CD4-positive, CD25-positive, alpha-beta regulatory T cell (primary cell): ENCODE measurements around the gene MUC5AC. TPM values are rescaled to one million over a fixed set of nuclear protein-coding genes. Genes with fewer than 3 reads are reported as not detected.
"Not testable (repeated sequence)": the region's sequence is repeated elsewhere in the genome, so short reads cannot be mapped to it uniquely, and the experiment has no call there.

ENCODE experiments used
- ATAC-seq, 2 donors: fragments of 150-1000 bp; cut with Tn5 transposase; one replicate each; pipeline ENCODE4 v1.10.0; 2021; ENCODE audit warnings: low read depth in 2 of 2, moderate number of reproducible peaks in 2 of 2, moderate library complexity in 1 of 2
- DNase-seq, 3 donors: peaks; one replicate each; pipeline versions ENCODE4 v3.0.0 to v3.0.0-alpha.2; 2012 to 2022; ENCODE audit warnings: mixed read lengths in 1 of 3
- H3K27ac ChIP-seq: one replicate; pipeline ENCODE4 v1.7.0; 2013; ENCODE audit warnings: mild to moderate bottlenecking, low read length; ENCODE audit not compliant: insufficient read depth, poor library complexity, severe bottlenecking
- H3K27me3 ChIP-seq: one replicate; pipeline ENCODE4 v1.7.0; 2013; ENCODE audit warnings: low read length; ENCODE audit not compliant: control insufficient read depth, insufficient read depth
- H3K36me3 ChIP-seq: one replicate; pipeline ENCODE4 v1.7.0; 2013; ENCODE audit warnings: mild to moderate bottlenecking, low read length, moderate library complexity; ENCODE audit not compliant: control insufficient read depth, insufficient read depth
- H3K4me1 ChIP-seq: 2 replicates; pipeline ENCODE4 v1.7.0; 2013; ENCODE audit warnings: mild to moderate bottlenecking, low read length; ENCODE audit not compliant: insufficient read depth, control insufficient read depth, poor library complexity, severe bottlenecking
- H3K4me3 ChIP-seq: one replicate; pipeline ENCODE4 v1.7.0; 2013; ENCODE audit warnings: low read depth, mild to moderate bottlenecking, low read length, moderate library complexity
- H3K9me3 ChIP-seq, 2 experiments: 1 replicate in 1 of 2; 2 replicates in 1 of 2; pipeline ENCODE4 v1.7.0; 2013; ENCODE audit warnings: low read length in 2 of 2, mild to moderate bottlenecking in 1 of 2, moderate library complexity in 1 of 2; ENCODE audit not compliant: control insufficient read depth in 2 of 2
- H3K27ac Mint-ChIP-seq, 3 donors: one replicate each; pipeline ENCODE4 v1.8.0; 2020 to 2022; ENCODE audit warnings: mild to moderate bottlenecking in 3 of 3, mixed read lengths in 3 of 3, moderate library complexity in 2 of 3
- H3K27me3 Mint-ChIP-seq: one replicate; pipeline ENCODE4 v1.8.0; 2022; ENCODE audit warnings: mild to moderate bottlenecking, mixed read lengths
- H3K36me3 Mint-ChIP-seq: one replicate; pipeline ENCODE4 v1.8.0; 2020; ENCODE audit warnings: mixed read lengths
- H3K4me1 Mint-ChIP-seq, 4 donors: one replicate each; pipeline ENCODE4 v1.8.0; 2020 to 2022; ENCODE audit warnings: mixed read lengths in 4 of 4, mild to moderate bottlenecking in 1 of 4
- H3K4me3 Mint-ChIP-seq, 4 donors: one replicate each; pipeline ENCODE4 v1.8.0; 2020 to 2022; ENCODE audit warnings: mild to moderate bottlenecking in 4 of 4, mixed read lengths in 4 of 4, moderate library complexity in 3 of 4
- H3K9me3 Mint-ChIP-seq, 7 donors: one replicate each; pipeline ENCODE4 v1.8.0; 2020 to 2022; ENCODE audit warnings: mixed read lengths in 7 of 7, mild to moderate bottlenecking in 3 of 7, moderate library complexity in 2 of 7
- polyA plus RNA-seq, 4 donors: library from polyadenylated mRNA; unstranded; fragments of 300-500 nt; fragmentation: Illumina TruSeq; gene quantifications; one replicate each; pipeline ENCODE4 v1.2.3, GENCODE V29; 2021
- total RNA-seq: library from RNA; stranded (reverse); gene quantifications from one replicate; pipeline ENCODE4 v1.2.3, GENCODE V29; 2022

MUC5AC gene
- total and polyA plus RNA-seq, 5 donors from 2014 or later, result not detected

DNA sequence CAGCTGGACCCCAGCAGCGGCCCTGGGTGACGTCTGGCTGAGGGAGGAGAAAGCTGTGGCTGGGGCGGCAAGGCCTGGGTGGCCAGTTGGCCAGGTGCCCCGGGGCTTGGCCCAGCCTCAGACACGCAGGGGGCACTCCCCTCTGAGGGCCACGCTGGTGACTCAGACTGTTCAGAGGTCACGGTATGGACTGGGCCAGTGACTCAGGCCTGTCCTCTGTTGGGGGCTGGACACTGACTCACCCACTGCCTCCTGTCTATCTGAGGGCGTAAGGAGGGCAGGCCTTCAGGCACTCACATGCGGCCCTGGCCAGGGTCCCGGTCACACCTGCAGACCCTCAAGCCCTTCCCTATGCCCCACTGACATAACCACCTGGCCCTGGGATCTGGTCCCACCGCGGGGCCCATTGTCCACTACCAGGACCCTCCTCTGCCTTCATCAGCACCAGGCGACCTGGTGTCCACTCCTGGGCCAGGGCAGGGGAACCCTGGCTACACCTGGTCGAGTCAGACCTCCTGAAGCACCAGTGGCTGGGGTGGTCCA, 3.7 kb upstream of the MUC5AC start:
- DNase-seq, result no peak

DNA sequence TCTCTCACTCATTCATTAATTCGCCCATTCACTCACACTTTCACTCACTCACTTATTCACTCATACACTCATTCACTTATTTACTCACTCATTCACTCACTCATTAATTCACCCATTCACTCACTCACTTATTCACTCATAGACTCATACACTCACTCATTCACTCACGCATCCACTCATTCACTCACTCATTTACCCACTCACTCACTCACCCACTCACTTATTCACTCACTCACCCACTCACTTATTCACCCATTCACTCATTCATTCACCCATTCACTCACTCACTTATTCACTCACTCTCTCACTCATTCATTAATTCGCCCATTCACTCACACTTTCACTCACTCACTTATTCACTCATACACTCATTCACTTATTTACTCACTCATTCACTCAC, 3.1 kb upstream of the MUC5AC start:
- H3K4me3 ChIP-seq, H3K27me3 ChIP-seq, H3K9me3 ChIP-seq, H3K4me1 ChIP-seq, H3K27me3 Mint-ChIP-seq, H3K27ac ChIP-seq, H3K36me3 ChIP-seq, H3K27ac Mint-ChIP-seq, H3K4me3 Mint-ChIP-seq, DNase-seq, ATAC-seq, H3K4me1 Mint-ChIP-seq, H3K9me3 Mint-ChIP-seq, H3K36me3 Mint-ChIP-seq: not testable (repeated sequence)

More for the DNA sequence above, 3.7 kb upstream of the MUC5AC start:
- H3K4me1 Mint-ChIP-seq, result peaks cover 0 to 4% (median 0%) of the 10 kb centered on the region in 4 donors
- Histone ChIP-seq H3K4me1 (no peaks in the 10 kb centered on the region), H3K27ac (no peak overlapping the region), H3K36me3 (no peaks in the 10 kb centered on the region), H3K27me3 (no peaks in the 10 kb centered on the region), H3K4me3 (no peak overlapping the region), H3K9me3 (no peaks in the 10 kb centered on the region)
- no peaks in the 10 kb centered on the region for H3K27me3 Mint-ChIP-seq
- H3K9me3 Mint-ChIP-seq, result no peaks in the 10 kb centered on the region
- no peak overlapping the region for H3K4me3 Mint-ChIP-seq
- ATAC-seq, result no peak
- H3K36me3 Mint-ChIP-seq, result no peaks in the 10 kb centered on the region
- H3K27ac Mint-ChIP-seq, result no peak overlapping the region

DNA sequence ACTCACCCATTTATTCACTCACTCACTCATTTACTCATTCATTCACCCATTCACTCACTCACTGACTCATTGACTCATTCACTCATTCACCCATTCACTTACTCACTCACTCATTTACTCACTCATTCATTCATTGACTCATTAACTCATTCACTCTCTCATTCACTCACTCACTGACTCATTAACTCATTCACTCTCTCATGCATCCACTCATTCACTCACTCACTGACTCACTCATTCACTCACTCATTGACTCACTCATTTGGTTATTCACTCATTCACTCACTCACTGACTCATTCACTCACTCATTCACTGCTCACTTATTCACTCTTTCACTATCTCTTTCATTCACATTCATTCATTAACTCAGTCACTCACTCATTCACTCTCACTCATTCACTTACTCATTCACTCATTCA, 2.5 kb upstream of the MUC5AC start:
- no peaks in the 10 kb centered on the region for H3K9me3 ChIP-seq
- no peaks in the 10 kb centered on the region for H3K36me3 Mint-ChIP-seq
- peaks cover 0 to 4% (median 0%) of the 10 kb centered on the region in 4 donors for H3K4me1 Mint-ChIP-seq
- DNase-seq, result no peak
- no peaks in the 10 kb centered on the region for H3K36me3 ChIP-seq
- no peaks in the 10 kb centered on the region for H3K4me1 ChIP-seq
- H3K27ac Mint-ChIP-seq, result no peak overlapping the region
- H3K27me3 ChIP-seq, result no peaks in the 10 kb centered on the region
- H3K4me3 ChIP-seq, result no peak overlapping the region
- H3K4me3 Mint-ChIP-seq, result no peak overlapping the region
- H3K27me3 Mint-ChIP-seq, result no peaks in the 10 kb centered on the region
- no peaks in the 10 kb centered on the region for H3K9me3 Mint-ChIP-seq
- no peak overlapping the region for H3K27ac ChIP-seq
- ATAC-seq, result no peak

DNA sequence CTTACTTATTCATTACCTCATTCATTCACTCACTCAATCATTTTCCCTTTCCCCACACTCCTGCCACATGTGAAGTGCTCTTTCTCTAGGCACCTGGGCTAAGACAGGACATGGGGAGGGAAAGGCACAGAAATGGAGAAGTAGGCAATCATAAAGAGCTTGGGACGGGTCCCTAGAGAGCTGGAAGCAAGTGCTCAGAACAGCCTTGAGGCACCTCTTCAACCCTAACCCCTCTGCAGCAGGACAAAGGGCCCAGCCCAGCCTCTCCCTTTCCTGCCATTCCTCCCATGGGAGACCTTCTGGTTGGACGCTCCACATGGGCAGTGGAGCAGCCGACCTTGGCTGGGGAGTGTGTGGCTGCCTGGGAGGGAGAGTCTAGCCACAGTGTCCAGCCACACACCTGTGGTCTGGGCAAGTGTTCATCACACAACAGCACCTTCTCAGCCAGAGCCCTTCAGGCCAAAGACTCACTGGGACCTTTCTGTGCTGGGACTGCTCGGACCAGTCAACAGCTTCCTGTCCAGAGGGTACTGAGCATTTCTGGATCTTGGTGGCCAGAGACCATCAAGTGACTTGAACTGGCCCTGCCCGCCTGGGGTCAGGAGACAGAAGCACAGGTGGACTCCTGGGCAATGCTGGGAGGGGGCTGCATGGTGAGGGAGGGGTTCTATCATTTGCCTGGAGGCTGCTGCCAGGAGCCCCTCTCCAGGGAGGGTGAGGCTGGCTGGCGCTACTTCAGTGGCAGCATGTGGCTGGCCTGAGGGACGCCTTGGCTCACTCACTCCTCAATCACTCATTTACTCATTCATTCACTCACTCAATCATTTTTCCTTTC, 1.0 kb upstream of the MUC5AC start:
- Histone ChIP-seq H3K36me3 (no peaks in the 10 kb centered on the region), H3K4me1 (no peaks in the 10 kb centered on the region), H3K27ac (no peak overlapping the region), H3K4me3 (no peak overlapping the region), H3K27me3 (no peaks in the 10 kb centered on the region), H3K9me3 (no peaks in the 10 kb centered on the region)
- H3K27ac Mint-ChIP-seq, result no peak overlapping the region
- ATAC-seq (no peak), DNase-seq (no peak)
- no peaks in the 10 kb centered on the region for H3K27me3 Mint-ChIP-seq
- H3K9me3 Mint-ChIP-seq, result no peaks in the 10 kb centered on the region
- no peaks in the 10 kb centered on the region for H3K36me3 Mint-ChIP-seq
- H3K4me1 Mint-ChIP-seq, result no peaks in the 10 kb centered on the region
- H3K4me3 Mint-ChIP-seq, result no peak overlapping the region

- Histone ChIP-seq H3K9me3 (no peaks in the 10 kb centered on the region), H3K4me1 (no peaks in the 10 kb centered on the region), H3K36me3 (no peaks in the 10 kb centered on the region), H3K4me3 (no peak overlapping the region), H3K27ac (no peak overlapping the region), H3K27me3 (no peaks in the 10 kb centered on the region)
- no peak for DNase-seq
- no peak for ATAC-seq
- Mint-ChIP-seq H3K9me3 (no peaks in the 10 kb centered on the region), H3K36me3 (no peaks in the 10 kb centered on the region), H3K4me1 (no peaks in the 10 kb centered on the region), H3K27me3 (no peaks in the 10 kb centered on the region), H3K4me3 (no peak overlapping the region), H3K27ac (no peak overlapping the region)
Observed at GRCh38 chr11:1157341-1157644, 460 bp upstream of the MUC5AC start.

- Histone ChIP-seq H3K27me3 (no peaks in the 10 kb centered on the region), H3K4me1 (no peaks in the 10 kb centered on the region), H3K4me3 (no peak overlapping the region), H3K9me3 (no peaks in the 10 kb centered on the region), H3K27ac (no peak overlapping the region), H3K36me3 (no peaks in the 10 kb centered on the region)
- H3K9me3 Mint-ChIP-seq, result no peaks in the 10 kb centered on the region
- H3K27ac Mint-ChIP-seq, result no peak overlapping the region
- no peak overlapping the region for H3K4me3 Mint-ChIP-seq
- H3K27me3 Mint-ChIP-seq, result no peaks in the 10 kb centered on the region
- H3K4me1 Mint-ChIP-seq, result no peaks in the 10 kb centered on the region
- no peak for ATAC-seq
- DNase-seq, result no peak
- H3K36me3 Mint-ChIP-seq, result no peaks in the 10 kb centered on the region
Observed at GRCh38 chr11:1158681-1159487, 1.1 kb downstream of the MUC5AC start.

DNA sequence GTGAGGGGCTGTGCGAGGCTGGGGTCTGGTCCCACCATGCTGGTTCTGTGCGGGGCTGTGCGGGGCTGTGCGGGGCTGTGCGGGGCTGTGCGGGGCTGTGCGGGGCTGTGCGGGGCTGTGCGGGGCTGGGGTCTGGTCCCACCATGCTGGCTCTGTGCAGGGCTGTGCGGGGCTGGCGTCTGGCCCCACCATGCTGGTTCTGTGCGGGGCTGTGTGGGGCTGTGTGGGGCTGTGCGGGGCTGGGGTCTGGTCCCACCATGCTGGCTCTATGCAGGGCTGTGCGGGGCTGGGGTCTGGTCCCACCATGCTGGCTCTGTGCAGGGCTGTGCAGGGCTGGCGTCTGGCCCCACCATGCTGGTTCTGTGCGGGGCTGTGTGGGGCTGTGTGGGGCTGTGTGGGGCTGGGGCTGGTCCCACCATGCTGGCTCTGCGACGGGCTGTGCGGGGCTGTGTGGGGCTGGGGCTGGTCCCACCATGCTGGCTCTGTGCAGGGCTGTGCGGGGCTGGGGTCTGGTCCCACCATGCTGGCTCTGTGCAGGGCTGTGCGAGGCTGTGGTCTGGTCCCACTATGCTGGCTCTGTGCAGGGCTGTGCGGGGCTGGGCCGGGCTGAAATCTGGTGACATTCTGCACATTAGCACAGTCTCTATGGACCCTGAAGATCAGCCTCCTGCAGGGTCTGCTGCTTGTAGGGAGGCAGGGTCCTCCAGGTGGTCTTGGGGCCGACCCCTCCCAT, 1.9 kb downstream of the MUC5AC start:
- not testable (repeated sequence) for H3K36me3 ChIP-seq, H3K4me3 Mint-ChIP-seq, H3K4me1 ChIP-seq, H3K4me1 Mint-ChIP-seq, H3K36me3 Mint-ChIP-seq, ATAC-seq, H3K9me3 ChIP-seq, H3K27me3 Mint-ChIP-seq, H3K27ac Mint-ChIP-seq, H3K9me3 Mint-ChIP-seq, H3K4me3 ChIP-seq, H3K27ac ChIP-seq, H3K27me3 ChIP-seq, DNase-seq
